ENCODE data around the gene AGER.

AGER gene

DNA sequence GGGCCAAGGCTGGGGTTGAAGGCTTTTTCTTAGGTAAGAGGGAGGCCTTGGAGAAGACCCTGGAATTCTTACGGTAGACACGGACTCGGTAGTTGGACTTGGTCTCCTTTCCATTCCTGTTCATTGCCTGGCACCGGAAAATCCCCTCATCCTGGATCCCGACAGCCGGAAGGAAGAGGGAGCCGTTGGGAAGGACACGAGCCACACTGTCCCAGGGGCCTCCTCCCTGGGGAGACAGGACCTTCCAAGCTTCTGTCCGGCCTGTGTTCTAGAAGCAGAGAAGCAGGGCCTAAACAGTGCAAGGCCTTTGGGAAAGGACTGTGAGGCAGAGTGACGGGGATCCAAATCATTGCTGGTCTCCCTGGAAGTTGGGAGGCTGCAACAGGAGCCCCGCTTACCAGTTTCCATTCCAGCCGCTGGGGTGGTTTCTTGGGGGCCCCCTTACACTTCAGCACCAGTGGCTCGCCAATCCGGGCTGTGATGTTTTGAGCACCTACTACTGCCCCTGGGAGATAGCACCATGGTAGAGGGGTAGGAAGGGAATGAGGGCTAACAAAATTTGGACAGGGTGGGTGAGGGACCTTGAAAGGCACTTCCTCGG is 470 bp downstream of the AGER start (continued):
- TF ChIP-seq, protein P1, sequence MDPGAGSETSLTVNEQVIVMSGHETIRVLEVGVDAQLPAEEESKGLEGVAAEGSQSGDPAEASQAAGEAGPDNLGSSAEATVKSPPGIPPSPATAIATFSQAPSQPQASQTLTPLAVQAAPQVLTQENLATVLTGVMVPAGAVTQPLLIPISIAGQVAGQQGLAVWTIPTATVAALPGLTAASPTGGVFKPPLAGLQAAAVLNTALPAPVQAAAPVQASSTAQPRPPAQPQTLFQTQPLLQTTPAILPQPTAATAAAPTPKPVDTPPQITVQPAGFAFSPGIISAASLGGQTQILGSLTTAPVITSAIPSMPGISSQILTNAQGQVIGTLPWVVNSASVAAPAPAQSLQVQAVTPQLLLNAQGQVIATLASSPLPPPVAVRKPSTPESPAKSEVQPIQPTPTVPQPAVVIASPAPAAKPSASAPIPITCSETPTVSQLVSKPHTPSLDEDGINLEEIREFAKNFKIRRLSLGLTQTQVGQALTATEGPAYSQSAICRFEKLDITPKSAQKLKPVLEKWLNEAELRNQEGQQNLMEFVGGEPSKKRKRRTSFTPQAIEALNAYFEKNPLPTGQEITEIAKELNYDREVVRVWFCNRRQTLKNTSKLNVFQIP (CRISPR knock-in tag; IDR thresholded peaks at IDR 0.05; ENCODE audit: borderline replicate concordance, low read depth) = no peak
- no peak for TF ChIP-seq ZC3H10 (CRISPR knock-in tag; IDR thresholded peaks at IDR 0.05)
- TF ChIP-seq ZNF70 (CRISPR knock-in tag; IDR thresholded peaks at IDR 0.05) = no peak
- TF ChIP-seq, protein P2, sequence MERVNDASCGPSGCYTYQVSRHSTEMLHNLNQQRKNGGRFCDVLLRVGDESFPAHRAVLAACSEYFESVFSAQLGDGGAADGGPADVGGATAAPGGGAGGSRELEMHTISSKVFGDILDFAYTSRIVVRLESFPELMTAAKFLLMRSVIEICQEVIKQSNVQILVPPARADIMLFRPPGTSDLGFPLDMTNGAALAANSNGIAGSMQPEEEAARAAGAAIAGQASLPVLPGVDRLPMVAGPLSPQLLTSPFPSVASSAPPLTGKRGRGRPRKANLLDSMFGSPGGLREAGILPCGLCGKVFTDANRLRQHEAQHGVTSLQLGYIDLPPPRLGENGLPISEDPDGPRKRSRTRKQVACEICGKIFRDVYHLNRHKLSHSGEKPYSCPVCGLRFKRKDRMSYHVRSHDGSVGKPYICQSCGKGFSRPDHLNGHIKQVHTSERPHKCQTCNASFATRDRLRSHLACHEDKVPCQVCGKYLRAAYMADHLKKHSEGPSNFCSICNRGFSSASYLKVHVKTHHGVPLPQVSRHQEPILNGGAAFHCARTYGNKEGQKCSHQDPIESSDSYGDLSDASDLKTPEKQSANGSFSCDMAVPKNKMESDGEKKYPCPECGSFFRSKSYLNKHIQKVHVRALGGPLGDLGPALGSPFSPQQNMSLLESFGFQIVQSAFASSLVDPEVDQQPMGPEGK (CRISPR knock-in tag; IDR thresholded peaks at IDR 0.05; ENCODE audit: borderline replicate concordance) = no peak
- no peak for TF ChIP-seq GLIS3 (CRISPR knock-in tag; IDR thresholded peaks at IDR 0.05)
- TF ChIP-seq CSDC2 (CRISPR knock-in tag; IDR thresholded peaks at IDR 0.05) = no peak
- TF ChIP-seq ZFP3 (CRISPR knock-in tag; IDR thresholded peaks at IDR 0.05) = no peak
- no peak for TF ChIP-seq ISL1 (CRISPR knock-in tag; IDR thresholded peaks at IDR 0.05)
- no peak for TF ChIP-seq SNAI2 (CRISPR knock-in tag; IDR thresholded peaks at IDR 0.05)

DNA sequence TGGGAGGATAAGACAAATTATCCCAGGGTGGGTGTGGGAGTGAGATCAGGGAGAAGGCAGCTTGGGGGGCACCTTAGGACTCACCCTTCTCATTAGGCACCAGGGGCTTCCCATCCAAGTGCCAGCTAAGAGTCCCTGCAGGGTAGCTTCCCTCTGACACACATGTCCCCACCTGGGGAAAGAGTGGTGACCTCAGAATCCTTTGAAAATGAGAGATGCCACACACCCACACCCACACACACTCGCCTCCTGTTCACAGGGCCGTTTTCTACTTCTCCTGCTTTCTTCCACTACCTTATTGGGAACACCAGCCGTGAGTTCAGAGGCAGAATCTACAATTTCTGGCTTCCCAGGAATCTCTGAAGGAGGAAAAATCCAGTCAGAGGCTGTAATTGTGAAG is 1.0 kb downstream of the AGER start:
- TF ChIP-seq, protein P2 (CRISPR knock-in tag; IDR thresholded peaks at IDR 0.05; ENCODE audit: borderline replicate concordance) = no peak
- TF ChIP-seq ESRRG (CRISPR knock-in tag; IDR thresholded peaks at IDR 0.05) = no peak
- TF ChIP-seq, protein P3, sequence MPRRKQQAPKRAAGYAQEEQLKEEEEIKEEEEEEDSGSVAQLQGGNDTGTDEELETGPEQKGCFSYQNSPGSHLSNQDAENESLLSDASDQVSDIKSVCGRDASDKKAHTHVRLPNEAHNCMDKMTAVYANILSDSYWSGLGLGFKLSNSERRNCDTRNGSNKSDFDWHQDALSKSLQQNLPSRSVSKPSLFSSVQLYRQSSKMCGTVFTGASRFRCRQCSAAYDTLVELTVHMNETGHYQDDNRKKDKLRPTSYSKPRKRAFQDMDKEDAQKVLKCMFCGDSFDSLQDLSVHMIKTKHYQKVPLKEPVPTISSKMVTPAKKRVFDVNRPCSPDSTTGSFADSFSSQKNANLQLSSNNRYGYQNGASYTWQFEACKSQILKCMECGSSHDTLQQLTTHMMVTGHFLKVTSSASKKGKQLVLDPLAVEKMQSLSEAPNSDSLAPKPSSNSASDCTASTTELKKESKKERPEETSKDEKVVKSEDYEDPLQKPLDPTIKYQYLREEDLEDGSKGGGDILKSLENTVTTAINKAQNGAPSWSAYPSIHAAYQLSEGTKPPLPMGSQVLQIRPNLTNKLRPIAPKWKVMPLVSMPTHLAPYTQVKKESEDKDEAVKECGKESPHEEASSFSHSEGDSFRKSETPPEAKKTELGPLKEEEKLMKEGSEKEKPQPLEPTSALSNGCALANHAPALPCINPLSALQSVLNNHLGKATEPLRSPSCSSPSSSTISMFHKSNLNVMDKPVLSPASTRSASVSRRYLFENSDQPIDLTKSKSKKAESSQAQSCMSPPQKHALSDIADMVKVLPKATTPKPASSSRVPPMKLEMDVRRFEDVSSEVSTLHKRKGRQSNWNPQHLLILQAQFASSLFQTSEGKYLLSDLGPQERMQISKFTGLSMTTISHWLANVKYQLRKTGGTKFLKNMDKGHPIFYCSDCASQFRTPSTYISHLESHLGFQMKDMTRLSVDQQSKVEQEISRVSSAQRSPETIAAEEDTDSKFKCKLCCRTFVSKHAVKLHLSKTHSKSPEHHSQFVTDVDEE (CRISPR knock-in tag; IDR thresholded peaks at IDR 0.05) = no peak
- TF ChIP-seq, protein P4, sequence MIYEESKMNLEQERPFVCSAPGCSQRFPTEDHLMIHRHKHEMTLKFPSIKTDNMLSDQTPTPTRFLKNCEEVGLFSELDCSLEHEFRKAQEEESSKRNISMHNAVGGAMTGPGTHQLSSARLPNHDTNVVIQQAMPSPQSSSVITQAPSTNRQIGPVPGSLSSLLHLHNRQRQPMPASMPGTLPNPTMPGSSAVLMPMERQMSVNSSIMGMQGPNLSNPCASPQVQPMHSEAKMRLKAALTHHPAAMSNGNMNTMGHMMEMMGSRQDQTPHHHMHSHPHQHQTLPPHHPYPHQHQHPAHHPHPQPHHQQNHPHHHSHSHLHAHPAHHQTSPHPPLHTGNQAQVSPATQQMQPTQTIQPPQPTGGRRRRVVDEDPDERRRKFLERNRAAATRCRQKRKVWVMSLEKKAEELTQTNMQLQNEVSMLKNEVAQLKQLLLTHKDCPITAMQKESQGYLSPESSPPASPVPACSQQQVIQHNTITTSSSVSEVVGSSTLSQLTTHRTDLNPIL (CRISPR knock-in tag; IDR thresholded peaks at IDR 0.05; ENCODE audit: low read depth) = no peak
- no peak for ATAC-seq

DNA sequence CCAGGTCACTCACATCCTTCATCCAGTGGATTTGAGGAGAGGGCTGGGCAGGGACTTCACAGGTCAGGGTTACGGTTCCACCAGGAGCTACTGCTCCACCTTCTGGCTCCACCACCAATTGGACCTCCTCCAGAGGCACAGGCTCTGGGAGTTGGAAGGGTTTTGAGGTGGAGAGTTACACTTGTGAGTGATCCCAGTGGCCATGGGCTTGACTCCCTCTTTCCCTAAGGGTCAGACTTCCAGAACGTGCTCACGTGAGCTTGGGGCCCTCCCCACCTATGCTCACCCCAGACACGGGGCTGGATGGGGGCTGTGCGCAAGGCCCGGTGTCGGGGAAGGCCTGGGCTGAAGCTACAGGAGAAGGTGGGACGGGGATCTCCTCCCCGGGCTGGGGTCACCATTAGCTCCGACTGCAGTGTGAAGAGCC is 1.5 kb downstream of the AGER start:
- ATAC-seq = no peak
- TF ChIP-seq PPARA (CRISPR knock-in tag; IDR thresholded peaks at IDR 0.05; ENCODE audit: borderline replicate concordance) (no peak), BACH2 (CRISPR knock-in tag; IDR thresholded peaks at IDR 0.05; ENCODE audit: borderline replicate concordance) (no peak), SNAI2 (CRISPR knock-in tag; IDR thresholded peaks at IDR 0.05) (no peak), TCF4 (CRISPR knock-in tag; IDR thresholded peaks at IDR 0.05; ENCODE audit: borderline replicate concordance) (no peak), TOX (CRISPR knock-in tag; IDR thresholded peaks at IDR 0.05; ENCODE audit: borderline replicate concordance) (no peak), ZNF565 (CRISPR knock-in tag; conservative IDR thresholded peaks at IDR 0.05; ENCODE audit: low read depth) (no peak), CSDC2 (CRISPR knock-in tag; IDR thresholded peaks at IDR 0.05) (no peak), RARB (CRISPR knock-in tag; IDR thresholded peaks at IDR 0.05) (no peak), ZNF8 (CRISPR knock-in tag; IDR thresholded peaks at IDR 0.05) (no peak), ZC3H10 (CRISPR knock-in tag; IDR thresholded peaks at IDR 0.05) (no peak), ZFP30 (CRISPR knock-in tag; IDR thresholded peaks at IDR 0.05) (no peak), ESRRG (CRISPR knock-in tag; IDR thresholded peaks at IDR 0.05) (no peak), ZFP3 (CRISPR knock-in tag; IDR thresholded peaks at IDR 0.05) (no peak)
- TF ChIP-seq, protein P5, sequence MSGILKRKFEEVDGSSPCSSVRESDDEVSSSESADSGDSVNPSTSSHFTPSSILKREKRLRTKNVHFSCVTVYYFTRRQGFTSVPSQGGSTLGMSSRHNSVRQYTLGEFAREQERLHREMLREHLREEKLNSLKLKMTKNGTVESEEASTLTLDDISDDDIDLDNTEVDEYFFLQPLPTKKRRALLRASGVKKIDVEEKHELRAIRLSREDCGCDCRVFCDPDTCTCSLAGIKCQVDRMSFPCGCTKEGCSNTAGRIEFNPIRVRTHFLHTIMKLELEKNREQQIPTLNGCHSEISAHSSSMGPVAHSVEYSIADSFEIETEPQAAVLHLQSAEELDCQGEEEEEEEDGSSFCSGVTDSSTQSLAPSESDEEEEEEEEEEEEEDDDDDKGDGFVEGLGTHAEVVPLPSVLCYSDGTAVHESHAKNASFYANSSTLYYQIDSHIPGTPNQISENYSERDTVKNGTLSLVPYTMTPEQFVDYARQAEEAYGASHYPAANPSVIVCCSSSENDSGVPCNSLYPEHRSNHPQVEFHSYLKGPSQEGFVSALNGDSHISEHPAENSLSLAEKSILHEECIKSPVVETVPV (CRISPR knock-in tag; IDR thresholded peaks at IDR 0.05) = no peak
- TF ChIP-seq, protein P2 (CRISPR knock-in tag; IDR thresholded peaks at IDR 0.05; ENCODE audit: borderline replicate concordance) = no peak
- TF ChIP-seq, protein P1 (CRISPR knock-in tag; IDR thresholded peaks at IDR 0.05; ENCODE audit: borderline replicate concordance, low read depth) = no peak
